ENCODE data around the gene CNTN4.

DNA sequence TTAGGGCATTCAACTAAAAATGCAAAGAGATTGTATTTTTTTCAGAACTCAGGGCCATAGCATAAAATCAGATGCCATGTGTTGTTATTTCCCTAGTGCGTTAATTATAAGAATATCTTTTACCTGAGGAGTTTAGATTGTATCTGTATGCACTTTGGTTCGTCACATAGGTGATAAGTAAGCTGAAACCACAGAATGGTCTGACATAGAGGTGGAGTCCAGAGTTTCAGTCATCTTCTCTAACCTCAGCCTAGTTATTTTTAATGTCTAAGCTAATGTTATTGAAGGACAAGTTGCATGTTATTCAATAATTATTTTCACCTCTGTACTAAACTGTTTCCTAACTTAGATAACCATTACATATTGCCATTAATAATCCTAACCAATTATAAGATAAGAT lies 27.1 kb upstream of the CNTN4 start:
- TF ChIP-seq, protein P1, sequence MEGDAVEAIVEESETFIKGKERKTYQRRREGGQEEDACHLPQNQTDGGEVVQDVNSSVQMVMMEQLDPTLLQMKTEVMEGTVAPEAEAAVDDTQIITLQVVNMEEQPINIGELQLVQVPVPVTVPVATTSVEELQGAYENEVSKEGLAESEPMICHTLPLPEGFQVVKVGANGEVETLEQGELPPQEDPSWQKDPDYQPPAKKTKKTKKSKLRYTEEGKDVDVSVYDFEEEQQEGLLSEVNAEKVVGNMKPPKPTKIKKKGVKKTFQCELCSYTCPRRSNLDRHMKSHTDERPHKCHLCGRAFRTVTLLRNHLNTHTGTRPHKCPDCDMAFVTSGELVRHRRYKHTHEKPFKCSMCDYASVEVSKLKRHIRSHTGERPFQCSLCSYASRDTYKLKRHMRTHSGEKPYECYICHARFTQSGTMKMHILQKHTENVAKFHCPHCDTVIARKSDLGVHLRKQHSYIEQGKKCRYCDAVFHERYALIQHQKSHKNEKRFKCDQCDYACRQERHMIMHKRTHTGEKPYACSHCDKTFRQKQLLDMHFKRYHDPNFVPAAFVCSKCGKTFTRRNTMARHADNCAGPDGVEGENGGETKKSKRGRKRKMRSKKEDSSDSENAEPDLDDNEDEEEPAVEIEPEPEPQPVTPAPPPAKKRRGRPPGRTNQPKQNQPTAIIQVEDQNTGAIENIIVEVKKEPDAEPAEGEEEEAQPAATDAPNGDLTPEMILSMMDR (IDR thresholded peaks at IDR 0.05 in 8 of 11, conservative IDR thresholded peaks at IDR 0.05 in 3 of 11) = no peak
- TF ChIP-seq POLR2A (IDR thresholded peaks at IDR 0.05) = no peak

Data from spleen (tissue), 7 donors.